HepG2 (cell line): ENCODE data around the gene NRSN2. TPM values are rescaled to one million over a fixed set of nuclear protein-coding genes. Genes with fewer than 3 reads are reported as not detected.

ENCODE experiments used
- AHR ChIP-seq: IDR thresholded peaks from 2 replicates; pipeline ENCODE4 v1.6.1; 2018; ENCODE audit warnings: missing genetic modification reagents, missing compliant biosample characterization
- BORCS8-MEF2B ChIP-seq: sonication (generic); formaldehyde crosslinking; IDR thresholded peaks from 2 replicates; pipeline ENCODE4 v1.8.0; 2022; ENCODE audit warnings: mild to moderate bottlenecking, missing genetic modification reagents
- CHD2 ChIP-seq: IDR thresholded peaks from 2 replicates; pipeline ENCODE4 v1.6.1; 2011; ENCODE audit warnings: low read depth, low read length, improper control_type of control experiment
- DNMT3B ChIP-seq: conservative IDR thresholded peaks from 2 replicates; pipeline ENCODE4 v1.6.1; 2016; ENCODE audit warnings: missing biosample characterization, control low read depth
- EEA1 ChIP-seq: sonication (generic); formaldehyde crosslinking; IDR thresholded peaks from 2 replicates; pipeline ENCODE4 v1.5.1; 2020; ENCODE audit warnings: mild to moderate bottlenecking, missing genetic modification reagents, borderline replicate concordance
- EED ChIP-seq: sonication (generic); formaldehyde crosslinking; IDR thresholded peaks from 2 replicates; pipeline ENCODE4 v1.5.0; 2020; ENCODE audit warnings: mild to moderate bottlenecking, missing genetic modification reagents
- HINFP ChIP-seq: sonication (generic); formaldehyde crosslinking; IDR thresholded peaks from 2 replicates; pipeline ENCODE4 v1.4.0; 2020; ENCODE audit warnings: low read depth, mild to moderate bottlenecking, missing genetic modification reagents
- KAT2B ChIP-seq: fragments of 150-350 bp; IDR thresholded peaks from 2 replicates; pipeline ENCODE4 v1.6.1; 2014; ENCODE audit warnings: low read depth, low read length, borderline replicate concordance
- KLF6 ChIP-seq: IDR thresholded peaks from 2 replicates; pipeline ENCODE4 v1.8.0; 2016; ENCODE audit warnings: missing biosample characterization, missing genetic modification reagents
- KLF9 ChIP-seq: IDR thresholded peaks from 2 replicates; pipeline ENCODE4 v1.6.1; 2016; ENCODE audit warnings: low read depth
- KMT2A ChIP-seq: sonication (generic); formaldehyde crosslinking; IDR thresholded peaks from 2 replicates; pipeline ENCODE4 v1.4.0; 2020; ENCODE audit warnings: missing genetic modification reagents
- KMT2B ChIP-seq: IDR thresholded peaks from 2 replicates; pipeline ENCODE4 v1.6.1; 2016; ENCODE audit warnings: missing genetic modification reagents, missing compliant biosample characterization
- MEF2D ChIP-seq: sonication (generic); formaldehyde crosslinking; IDR thresholded peaks from 2 replicates; pipeline ENCODE4 v1.5.1; 2020; ENCODE audit warnings: mild to moderate bottlenecking, missing genetic modification reagents
- MTF2 ChIP-seq: sonication (generic); formaldehyde crosslinking; IDR thresholded peaks from 2 replicates; pipeline ENCODE4 v1.5.0; 2020; ENCODE audit warnings: missing genetic modification reagents, borderline replicate concordance
- NFRKB ChIP-seq: fragments of 450-650 bp; IDR thresholded peaks from 2 replicates; pipeline ENCODE4 v1.6.1; 2017
- PCBP1 ChIP-seq: fragments of 200-400 bp; formaldehyde crosslinking; IDR thresholded peaks from 2 replicates; pipeline ENCODE4 v1.6.1; 2017; ENCODE audit warnings: mild to moderate bottlenecking, low read depth, low read length, borderline replicate concordance
- SP1 ChIP-seq, 2 experiments: fragments of 450-650 bp in 1 of 2; sonication (generic) in 1 of 2; formaldehyde crosslinking in 1 of 2; IDR thresholded peaks; 2 replicates each; pipeline versions ENCODE4 v1.4.0 to v1.6.1; 2016 to 2020; ENCODE audit warnings: missing genetic modification reagents in 1 of 2
- SRSF1 ChIP-seq: fragments of 200-400 bp; formaldehyde crosslinking; optimal IDR thresholded peaks from 2 replicates; pipeline ENCODE3; 2017; ENCODE audit warnings: mild to moderate bottlenecking, low read depth, low read length, moderate library complexity
- ZBTB37 ChIP-seq: sonication (generic); formaldehyde crosslinking; IDR thresholded peaks from 2 replicates; pipeline ENCODE4 v1.4.0; 2020; ENCODE audit warnings: mild to moderate bottlenecking, missing genetic modification reagents
- ZNF670 ChIP-seq: sonication (generic); formaldehyde crosslinking; IDR thresholded peaks from 2 replicates; pipeline ENCODE4 v1.8.0; 2022; ENCODE audit warnings: mild to moderate bottlenecking, missing genetic modification reagents, borderline replicate concordance
- ZNF724P ChIP-seq: sonication (generic); formaldehyde crosslinking; IDR thresholded peaks from 2 replicates; pipeline ENCODE4 v1.8.0; 2022; ENCODE audit warnings: missing genetic modification reagents, borderline replicate concordance
- ZNF839 ChIP-seq: sonication (generic); formaldehyde crosslinking; IDR thresholded peaks from 2 replicates; pipeline ENCODE4 v1.4.0; 2020; ENCODE audit warnings: missing genetic modification reagents, mild to moderate bottlenecking, borderline replicate concordance
- ZNF850 ChIP-seq: sonication (generic); formaldehyde crosslinking; conservative IDR thresholded peaks from 2 replicates; pipeline ENCODE4 v1.9.0; 2021; ENCODE audit warnings: mild to moderate bottlenecking, missing genetic modification reagents
- polyA plus RNA-seq, 8 experiments: library from polyadenylated mRNA; depleted of rRNA in 3 of 8; stranded (reverse) in 7 of 8; unstranded in 1 of 8; fragments of >200 nt; fragmentation: Illumina TruSeq in 4 of 8; extraction: Trizol in 4 of 8; gene quantifications; 2 replicates each; pipeline versions ENCODE4 v1.2.1 to v1.2.3, GENCODE V29; 2011 to 2016; ENCODE audit warnings: low read depth in 4 of 8, missing spikeins in 1 of 8, mixed read lengths in 1 of 8; ENCODE audit not compliant: insufficient read depth in 1 of 8
- total RNA-seq, 5 experiments: library from RNA; depleted of rRNA; stranded (reverse); fragments of >200 nt; fragmentation: Illumina TruSeq; extraction: Trizol; gene quantifications; 2 replicates each; pipeline ENCODE4 v1.2.3, GENCODE V29; 2016; ENCODE audit warnings: low read depth in 1 of 5
- TF ChIP-seq, protein P1 (sequence below): IDR thresholded peaks from 2 replicates; pipeline ENCODE4 v1.6.1; 2012; ENCODE audit warnings: low read length, improper control_type of control experiment

The NRSN2 gene
- total and polyA plus RNA-seq, 2 of the 13 experiments (the other 11 are each of a cell fraction or from before 2014, with no cell fraction given) = 32.3 to 49.4 TPM

DNA sequence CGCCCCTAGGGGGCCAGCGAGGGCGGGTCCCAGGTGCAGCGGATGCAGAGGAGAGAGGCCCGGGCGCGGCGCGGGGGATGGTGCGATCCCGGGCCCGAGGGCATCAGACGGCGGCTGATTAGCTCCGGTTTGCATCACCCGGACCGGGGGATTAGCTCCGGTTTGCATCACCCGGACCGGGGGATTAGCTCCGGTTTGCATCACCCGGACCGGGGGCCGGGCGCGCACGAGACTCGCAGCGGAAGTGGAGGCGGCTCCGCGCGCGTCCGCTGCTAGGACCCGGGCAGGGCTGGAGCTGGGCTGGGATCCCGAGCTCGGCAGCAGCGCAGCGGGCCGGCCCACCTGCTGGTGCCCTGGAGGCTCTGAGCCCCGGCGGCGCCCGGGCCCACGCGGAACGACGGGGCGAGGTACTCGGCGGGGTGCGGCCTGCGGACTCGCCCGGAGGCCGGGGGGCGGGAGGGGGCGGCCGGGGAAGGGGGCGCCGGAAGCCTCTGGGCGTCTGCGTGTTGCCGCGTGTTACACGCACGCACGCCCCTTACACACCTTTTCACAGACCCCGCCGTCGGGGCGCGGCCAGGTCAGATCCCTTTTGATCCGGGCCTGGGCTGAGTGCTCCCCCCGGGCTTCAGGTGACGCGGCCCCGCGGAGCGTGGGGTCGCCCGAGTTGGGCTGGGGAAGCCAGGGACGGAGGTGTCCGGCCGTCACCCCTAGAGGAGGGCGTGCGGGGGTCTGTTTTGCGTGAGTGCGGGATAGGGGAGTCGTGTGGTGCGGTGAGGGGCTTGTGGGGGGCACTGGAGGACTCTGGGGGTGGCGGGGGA lies 34.1 kb downstream of the NRSN2 start (continued):
- TF ChIP-seq KMT2B (CRISPR knock-in tag) (peak; percentile 33; the same call in 1 of the 2 replicates), MTF2 (CRISPR knock-in tag) (no peak; the same call in 1 of the 2 replicates), ZNF670 (CRISPR knock-in tag) (peak; percentile 73; the same call in 1 of the 2 replicates), ZNF724P (CRISPR knock-in tag) (peak; percentile 72; the same call in 1 of the 2 replicates), KLF6 (CRISPR knock-in tag) (peak; percentile 96), MEF2D (no peak), HINFP (CRISPR knock-in tag) (peak; percentile 97), AHR (CRISPR knock-in tag) (peak; percentile 74), EED (CRISPR knock-in tag) (peak; percentile 96), CHD2 (0 out of 2 replicates have a peak, but pooled peaks have one; percentile 12), ZNF850 (CRISPR knock-in tag) (peak; percentile 79; the same call in 1 of the 2 replicates), KMT2A (CRISPR knock-in tag) (peak; percentile 58), EEA1 (peak; percentile 93), DNMT3B (CRISPR knock-in tag) (no peak), KAT2B (no peak), SRSF1 (peak; percentile 60), ZBTB37 (no peak), BORCS8-MEF2B (CRISPR knock-in tag) (peak; percentile 87), PCBP1 (no peak), NFRKB (no peak), ZNF839 (CRISPR knock-in tag) (no peak), SP1 (IDR thresholded peaks at IDR 0.05) (no peak), SP1 (CRISPR knock-in tag; IDR thresholded peaks at IDR 0.05) (peak; percentile 24; the same call in 1 of the 2 replicates), KLF9 (CRISPR knock-in tag) (no peak)
- TF ChIP-seq, protein P1, sequence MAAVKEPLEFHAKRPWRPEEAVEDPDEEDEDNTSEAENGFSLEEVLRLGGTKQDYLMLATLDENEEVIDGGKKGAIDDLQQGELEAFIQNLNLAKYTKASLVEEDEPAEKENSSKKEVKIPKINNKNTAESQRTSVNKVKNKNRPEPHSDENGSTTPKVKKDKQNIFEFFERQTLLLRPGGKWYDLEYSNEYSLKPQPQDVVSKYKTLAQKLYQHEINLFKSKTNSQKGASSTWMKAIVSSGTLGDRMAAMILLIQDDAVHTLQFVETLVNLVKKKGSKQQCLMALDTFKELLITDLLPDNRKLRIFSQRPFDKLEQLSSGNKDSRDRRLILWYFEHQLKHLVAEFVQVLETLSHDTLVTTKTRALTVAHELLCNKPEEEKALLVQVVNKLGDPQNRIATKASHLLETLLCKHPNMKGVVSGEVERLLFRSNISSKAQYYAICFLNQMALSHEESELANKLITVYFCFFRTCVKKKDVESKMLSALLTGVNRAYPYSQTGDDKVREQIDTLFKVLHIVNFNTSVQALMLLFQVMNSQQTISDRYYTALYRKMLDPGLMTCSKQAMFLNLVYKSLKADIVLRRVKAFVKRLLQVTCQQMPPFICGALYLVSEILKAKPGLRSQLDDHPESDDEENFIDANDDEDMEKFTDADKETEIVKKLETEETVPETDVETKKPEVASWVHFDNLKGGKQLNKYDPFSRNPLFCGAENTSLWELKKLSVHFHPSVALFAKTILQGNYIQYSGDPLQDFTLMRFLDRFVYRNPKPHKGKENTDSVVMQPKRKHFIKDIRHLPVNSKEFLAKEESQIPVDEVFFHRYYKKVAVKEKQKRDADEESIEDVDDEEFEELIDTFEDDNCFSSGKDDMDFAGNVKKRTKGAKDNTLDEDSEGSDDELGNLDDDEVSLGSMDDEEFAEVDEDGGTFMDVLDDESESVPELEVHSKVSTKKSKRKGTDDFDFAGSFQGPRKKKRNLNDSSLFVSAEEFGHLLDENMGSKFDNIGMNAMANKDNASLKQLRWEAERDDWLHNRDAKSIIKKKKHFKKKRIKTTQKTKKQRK = no peak
